ENCODE results near the gene NGB.
"Not testable (repeated sequence)": the region's sequence is repeated elsewhere in the genome, so short reads cannot be mapped to it uniquely, and the experiment has no call there.

NGB gene

DNA sequence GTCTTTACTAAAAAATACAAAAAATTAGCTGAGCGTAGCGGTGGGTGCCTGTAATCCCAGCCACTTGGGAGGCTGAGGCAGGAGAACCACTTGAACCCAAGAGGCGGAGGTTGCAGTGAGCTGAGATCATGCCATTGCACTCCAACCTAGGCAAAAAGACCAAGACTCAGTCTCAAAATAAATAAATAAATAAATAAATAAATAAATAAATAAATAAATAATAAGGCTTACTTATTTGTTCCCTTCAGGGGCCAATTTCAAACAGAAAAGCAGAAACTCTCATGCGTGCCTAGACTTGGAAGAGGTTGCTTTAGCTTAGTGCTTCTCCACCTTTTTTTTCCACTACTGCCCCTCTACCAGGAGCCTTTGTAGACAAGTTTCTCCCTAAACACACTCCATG is 9.9 kb upstream of the NGB start:
- not testable (repeated sequence) for H3K4me1 Mint-ChIP-seq, H3K27me3 Mint-ChIP-seq, H3K9me3 Mint-ChIP-seq, H3K27ac Mint-ChIP-seq, H3K4me3 Mint-ChIP-seq, DNase-seq, H3K36me3 Mint-ChIP-seq
- CTCF ChIA-PET, result interaction anchor here (2.4 kb wide), 1 partner anchor 35 kb away, joined by 11 read pairs; no protein-coding TSS in a partner anchor

DNA sequence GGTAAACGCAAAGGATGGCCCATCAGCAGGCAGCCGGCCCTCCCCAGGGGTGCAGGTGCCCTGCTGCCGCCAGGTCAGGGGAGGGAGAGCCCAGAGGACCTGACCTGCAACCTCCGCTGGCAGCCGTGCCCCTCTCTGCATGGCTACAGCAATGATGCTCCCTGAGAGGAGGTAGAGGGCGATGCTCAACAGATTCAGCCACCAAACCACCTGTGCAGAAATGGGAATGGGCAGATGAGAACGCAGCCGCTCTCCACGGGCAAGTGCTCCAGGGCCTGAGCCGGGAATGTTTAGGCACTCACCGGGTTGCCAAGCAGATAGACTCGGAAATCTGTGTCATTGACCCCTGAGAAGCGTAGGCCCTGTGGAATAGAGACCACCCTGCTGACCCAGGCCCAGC is 8.7 kb upstream of the NGB start:
- no peak for DNase-seq
- Mint-ChIP-seq H3K9me3 (no peaks in the 10 kb centered on the region), H3K27ac (no peak overlapping the region), H3K4me3 (no peak overlapping the region), H3K27me3 (no peaks in the 10 kb centered on the region), H3K4me1 (no peaks in the 10 kb centered on the region), H3K36me3 (no peaks in the 10 kb centered on the region)
- CTCF ChIA-PET, result interaction anchor here (1.3 to 2.4 kb wide), 2 partner anchors 35 to 36 kb away, joined by 4 to 11 read pairs; no protein-coding TSS in a partner anchor

DNA sequence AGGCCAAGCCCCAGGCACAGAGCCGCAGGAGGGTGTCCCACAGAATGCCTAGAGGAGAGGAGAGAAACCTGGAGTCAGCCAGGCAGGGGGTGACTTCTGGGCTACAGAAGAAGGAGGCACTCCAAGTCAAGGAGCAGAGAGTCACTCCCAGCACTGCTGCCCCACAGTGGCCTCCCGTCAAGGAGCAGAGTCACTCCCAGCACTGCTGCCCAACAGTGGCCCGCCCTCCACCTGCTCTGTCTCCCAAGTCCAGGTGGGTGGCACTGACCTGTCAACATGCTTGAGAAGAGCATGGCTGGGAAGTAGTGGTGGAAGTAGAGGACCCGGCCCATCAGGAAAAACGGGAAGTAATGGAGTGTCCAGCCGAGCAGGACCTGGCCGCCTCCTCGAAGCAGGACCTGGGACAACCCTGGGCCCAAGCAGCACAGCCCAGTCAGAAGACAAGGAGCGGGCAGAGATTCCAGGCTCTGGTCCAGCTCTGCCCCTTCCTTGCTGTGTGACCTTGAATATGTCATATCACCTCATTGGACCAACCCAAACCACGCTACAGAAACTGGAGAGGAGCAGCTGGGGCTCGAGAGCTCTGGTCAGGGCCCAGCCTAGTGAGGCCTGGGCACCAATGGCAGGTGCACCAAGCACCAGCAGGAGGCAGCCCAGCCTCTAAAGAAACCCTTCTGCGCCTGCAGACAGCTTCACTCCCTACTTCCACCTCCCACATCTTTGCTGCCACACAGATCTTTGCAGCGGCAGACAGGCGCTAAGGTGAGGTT is 7.6 kb upstream of the NGB start:
- CTCF ChIA-PET, result interaction anchor here (1.0 to 2.4 kb wide), 2 partner anchors 28 to 37 kb away, joined by 4 to 11 read pairs; no protein-coding TSS in a partner anchor
- DNase-seq, result no peak
- H3K27ac Mint-ChIP-seq, result no peak overlapping the region
- no peak overlapping the region for H3K4me3 Mint-ChIP-seq
- H3K4me1 Mint-ChIP-seq, result no peaks in the 10 kb centered on the region
- no peaks in the 10 kb centered on the region for H3K9me3 Mint-ChIP-seq
- H3K27me3 Mint-ChIP-seq, result no peaks in the 10 kb centered on the region
- no peaks in the 10 kb centered on the region for H3K36me3 Mint-ChIP-seq

DNA sequence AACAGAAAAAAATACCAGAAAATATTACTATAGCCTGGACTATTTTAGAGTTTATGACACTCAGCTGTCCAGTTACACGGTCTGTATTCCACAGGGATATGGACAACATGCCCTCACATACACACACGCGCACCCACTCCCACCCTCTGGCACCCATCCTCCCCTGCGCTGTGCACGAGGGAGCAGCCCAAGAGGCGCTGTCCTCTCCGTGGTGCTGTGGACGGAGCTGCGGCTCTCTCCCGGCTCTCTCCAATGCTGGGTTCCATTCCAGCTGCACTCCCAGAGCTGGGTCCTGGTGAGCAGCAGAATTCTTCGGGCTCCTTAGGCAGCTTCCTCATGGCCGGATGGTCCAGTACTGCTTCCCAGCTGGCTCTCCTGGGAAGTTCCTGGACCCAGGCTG is 6.0 kb upstream of the NGB start:
- Mint-ChIP-seq H3K36me3 (no peaks in the 10 kb centered on the region), H3K27me3 (peaks cover 13% of the 10 kb centered on the region), H3K27ac (no peak overlapping the region), H3K9me3 (no peaks in the 10 kb centered on the region), H3K4me1 (no peaks in the 10 kb centered on the region), H3K4me3 (no peak overlapping the region)
- CTCF ChIA-PET, result no interaction called here
- DNase-seq, result no peak

DNA sequence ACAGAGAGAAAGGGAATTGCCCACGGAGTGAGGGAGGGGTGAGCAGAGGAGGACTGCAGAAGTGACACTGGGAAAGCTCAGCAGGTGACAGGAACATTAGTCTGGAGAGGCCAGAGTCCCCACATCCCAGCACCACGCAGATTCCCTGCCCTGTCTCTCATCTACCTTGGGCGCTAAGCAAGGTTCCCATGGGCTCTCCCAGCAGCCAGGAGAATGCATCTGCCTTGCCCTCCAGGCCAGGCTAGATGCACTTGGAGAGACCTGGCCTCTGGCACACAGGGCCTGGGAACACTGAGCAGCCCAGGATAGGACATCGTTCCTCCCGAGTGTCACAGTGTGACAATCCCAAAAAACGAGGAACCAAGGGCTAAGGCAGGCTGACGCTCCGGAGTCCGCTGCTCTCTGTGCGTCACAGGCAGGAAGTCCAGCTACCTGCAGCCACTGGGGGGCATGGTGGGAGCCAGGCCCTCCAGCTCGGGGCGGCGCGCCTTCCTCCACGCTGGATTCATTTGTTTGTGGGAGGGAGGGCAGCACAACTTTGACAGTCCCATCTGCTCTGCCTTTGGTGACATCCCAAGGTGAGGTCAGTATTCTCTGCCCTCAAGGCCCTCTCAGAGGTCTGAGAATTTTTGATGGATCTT is 5.4 kb upstream of the NGB start:
- no peak overlapping the region for H3K27ac Mint-ChIP-seq
- CTCF ChIA-PET, result no interaction called here
- H3K9me3 Mint-ChIP-seq, result no peaks in the 10 kb centered on the region
- H3K36me3 Mint-ChIP-seq, result no peaks in the 10 kb centered on the region
- no peaks in the 10 kb centered on the region for H3K4me1 Mint-ChIP-seq
- H3K4me3 Mint-ChIP-seq, result no peak overlapping the region
- H3K27me3 Mint-ChIP-seq, result peaks cover 19% of the 10 kb centered on the region
- no peak for DNase-seq

DNA sequence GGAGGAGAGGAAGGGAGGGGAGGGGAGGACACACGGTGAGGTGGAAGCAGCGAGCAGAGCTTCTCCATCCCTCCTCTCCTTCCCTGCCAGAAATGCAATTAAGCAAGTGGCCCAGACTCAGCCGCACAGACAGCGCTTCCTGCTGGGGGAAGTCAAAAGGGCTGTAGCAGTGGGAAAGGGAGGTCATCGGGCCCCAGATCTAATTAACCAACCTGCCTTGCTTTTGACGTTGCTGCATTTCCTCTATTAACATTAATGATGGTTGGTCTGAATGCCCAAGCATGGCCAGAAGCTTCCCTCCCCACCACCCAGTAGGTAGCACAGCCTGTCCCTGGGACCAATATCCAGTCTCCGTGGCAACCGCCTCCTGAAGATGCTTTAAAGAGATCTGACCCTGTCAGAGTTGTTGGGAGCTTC is 4.6 kb upstream of the NGB start:
- Mint-ChIP-seq H3K27ac (no peak overlapping the region), H3K27me3 (peaks cover 27% of the 10 kb centered on the region), H3K4me3 (no peak overlapping the region), H3K4me1 (no peaks in the 10 kb centered on the region), H3K9me3 (no peaks in the 10 kb centered on the region), H3K36me3 (no peaks in the 10 kb centered on the region)
- CTCF ChIA-PET, result no interaction called here
- no peak for DNase-seq

DNA sequence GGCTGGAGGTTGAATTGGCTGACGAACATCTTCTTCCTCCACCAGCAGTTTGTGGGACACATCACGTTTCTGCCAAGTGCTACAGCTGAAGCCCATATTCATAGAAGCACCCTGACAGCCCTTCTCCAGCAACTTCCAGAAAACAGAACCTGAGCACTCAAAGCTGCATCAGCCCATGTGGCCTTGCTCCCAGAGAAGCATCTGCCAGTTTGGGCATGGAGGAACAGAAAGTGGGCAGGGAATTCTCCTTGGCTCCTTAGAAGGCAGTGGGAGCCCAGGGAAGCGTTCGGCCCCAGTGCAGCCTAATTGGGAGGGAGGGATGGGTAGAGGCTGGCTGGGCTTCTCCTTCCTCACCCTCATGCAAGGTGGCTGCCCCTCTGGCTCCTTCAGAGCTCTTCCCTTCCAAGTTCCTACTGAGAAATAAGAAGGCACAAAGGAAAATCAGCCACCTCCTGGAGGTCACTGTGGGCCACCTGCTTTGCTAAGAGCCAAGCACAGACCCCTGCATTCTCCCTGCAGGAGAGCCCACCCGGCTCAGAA is 4.1 kb upstream of the NGB start:
- peaks cover 32% of the 10 kb centered on the region for H3K27me3 Mint-ChIP-seq
- CTCF ChIA-PET, result no interaction called here
- DNase-seq, result no peak
- no peaks in the 10 kb centered on the region for H3K9me3 Mint-ChIP-seq
- no peaks in the 10 kb centered on the region for H3K36me3 Mint-ChIP-seq
- H3K4me3 Mint-ChIP-seq, result no peak overlapping the region
- H3K27ac Mint-ChIP-seq, result no peak overlapping the region
- no peaks in the 10 kb centered on the region for H3K4me1 Mint-ChIP-seq

DNA sequence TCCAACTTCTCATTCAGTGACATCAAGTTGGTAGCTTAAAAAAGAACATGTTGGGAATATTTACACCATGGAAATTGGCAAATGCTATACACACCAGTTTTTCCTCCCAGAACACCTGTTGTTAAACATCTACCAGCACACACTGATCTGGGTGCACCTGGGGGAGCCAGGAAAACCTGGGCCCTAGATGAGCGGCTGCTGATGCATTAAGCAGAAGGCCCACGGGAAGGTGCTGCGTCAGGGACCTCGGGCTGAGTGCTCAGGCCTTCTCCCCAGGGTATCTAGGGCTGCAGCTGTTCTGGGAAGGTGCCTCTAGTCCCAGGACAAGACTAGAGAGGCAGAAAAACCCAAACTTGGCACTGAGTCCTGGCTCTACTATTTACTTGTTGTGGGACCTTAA is 2.8 kb upstream of the NGB start:
- H3K36me3 Mint-ChIP-seq, result no peaks in the 10 kb centered on the region
- H3K27ac Mint-ChIP-seq, result no peak overlapping the region
- H3K4me3 Mint-ChIP-seq, result no peak overlapping the region
- no peak for DNase-seq
- CTCF ChIA-PET, result interaction anchor here (0.9 kb wide), 1 partner anchor 27 kb away, joined by 4 read pairs; no protein-coding TSS in a partner anchor
- H3K4me1 Mint-ChIP-seq, result peaks cover 2% of the 10 kb centered on the region
- peaks cover 45% of the 10 kb centered on the region for H3K27me3 Mint-ChIP-seq
- H3K9me3 Mint-ChIP-seq, result no peaks in the 10 kb centered on the region

DNA sequence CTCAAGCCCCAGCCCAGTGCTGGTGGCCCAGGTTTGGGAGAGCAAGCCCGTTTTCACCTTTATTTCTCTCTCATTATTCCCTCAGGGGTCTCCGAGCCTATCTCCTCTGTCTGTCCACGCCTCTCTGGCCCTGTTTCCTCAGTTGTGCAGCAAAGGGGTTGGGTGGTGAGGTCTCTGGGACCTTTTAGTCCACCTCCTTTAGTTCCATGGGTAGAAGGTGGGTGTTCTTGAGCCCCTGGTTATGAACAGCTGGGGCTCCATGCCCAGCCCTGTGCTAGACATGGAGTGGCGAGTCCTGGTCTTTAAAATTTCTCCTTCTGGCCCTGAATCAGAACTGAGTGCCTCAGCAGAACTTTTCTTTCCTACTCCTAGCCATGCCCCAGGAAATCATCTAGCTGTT is 1.3 kb upstream of the NGB start:
- Mint-ChIP-seq H3K9me3 (no peaks in the 10 kb centered on the region), H3K27ac (no peak overlapping the region), H3K36me3 (no peaks in the 10 kb centered on the region), H3K4me1 (peaks cover 2% of the 10 kb centered on the region), H3K27me3 (peaks cover 56% of the 10 kb centered on the region), H3K4me3 (no peak overlapping the region)
- DNase-seq, result no peak
- CTCF ChIA-PET, result interaction anchor here (0.6 kb wide), 1 partner anchor 65 kb away, joined by 3 read pairs; no protein-coding TSS in a partner anchor

DNA sequence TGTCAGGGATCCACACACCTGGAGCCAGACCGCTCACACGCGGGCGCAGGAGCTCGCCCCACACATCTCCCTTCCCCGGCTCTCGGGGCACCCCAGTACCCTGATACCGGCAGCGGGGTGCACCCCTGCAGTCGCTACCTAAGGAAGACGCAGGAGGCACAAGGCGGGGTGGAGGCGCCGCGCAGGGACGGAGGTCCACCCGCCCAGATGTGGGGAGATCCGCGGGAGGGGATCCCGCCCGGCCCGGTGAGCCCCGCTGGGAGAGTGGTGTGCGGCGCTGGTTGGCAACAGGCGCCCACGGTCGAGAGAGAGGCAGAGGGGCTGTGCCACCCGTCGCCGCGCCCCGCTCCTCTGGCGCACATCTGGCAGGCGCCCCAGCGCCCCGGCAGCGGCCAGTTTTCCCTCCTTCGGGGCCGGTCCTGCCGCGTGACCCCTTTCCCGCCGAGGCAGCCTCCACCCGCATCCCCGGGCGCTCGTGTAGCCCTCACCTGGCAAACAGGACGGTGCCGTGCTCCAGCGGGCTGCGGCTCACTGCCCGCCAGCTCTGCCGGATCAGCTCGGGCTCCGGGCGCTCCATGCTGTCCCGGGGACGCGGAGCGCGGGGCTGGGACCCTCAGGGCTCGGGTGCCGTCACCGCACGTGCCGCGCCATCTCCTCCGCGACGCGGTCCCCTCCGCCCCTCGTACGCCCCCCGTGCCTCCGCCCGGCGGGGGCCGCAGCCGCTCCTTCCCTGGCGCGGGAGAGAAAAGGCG is 469 bp downstream of the NGB start:
- Mint-ChIP-seq H3K4me3 (no peak overlapping the region), H3K27me3 (peaks cover 68% of the 10 kb centered on the region), H3K4me1 (peaks cover 2% of the 10 kb centered on the region), H3K9me3 (no peaks in the 10 kb centered on the region), H3K27ac (no peak overlapping the region), H3K36me3 (no peaks in the 10 kb centered on the region)
- CTCF ChIA-PET, result no interaction called here
- DNase-seq, result no peak

DNA sequence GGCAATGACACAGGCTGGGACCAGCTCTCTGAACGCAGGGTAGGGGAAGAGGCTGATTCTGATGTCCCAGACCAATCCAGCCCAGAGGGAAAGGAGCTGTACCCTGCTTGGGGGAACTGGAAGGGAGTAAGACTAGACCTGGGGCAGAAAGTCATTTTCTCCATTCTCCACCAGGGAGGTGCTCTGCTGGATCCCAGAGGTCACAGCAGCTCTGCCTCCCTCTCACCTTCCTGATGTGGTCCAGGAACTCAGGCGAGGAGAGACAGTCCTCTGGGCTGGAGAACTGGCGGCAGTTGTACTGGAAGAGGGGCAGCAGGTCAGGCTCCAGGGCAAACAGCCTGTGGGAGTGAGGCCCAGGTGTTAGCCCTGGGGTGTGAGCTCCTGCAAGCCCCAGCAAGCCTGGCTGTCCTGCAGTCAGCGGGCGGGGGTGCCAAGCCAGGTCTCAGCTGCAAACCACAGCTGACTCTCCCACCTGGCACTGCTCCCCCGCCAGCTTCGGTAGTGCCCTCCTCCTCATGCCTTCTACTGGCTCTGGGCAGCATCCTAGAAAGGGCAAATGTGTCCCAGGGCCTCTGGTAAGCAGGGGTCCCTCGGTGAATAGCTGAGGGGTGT is 1.9 kb downstream of the NGB start:
- H3K27me3 Mint-ChIP-seq, result peaks cover 76% of the 10 kb centered on the region
- no peaks in the 10 kb centered on the region for H3K36me3 Mint-ChIP-seq
- no peak overlapping the region for H3K4me3 Mint-ChIP-seq
- no peak overlapping the region for H3K27ac Mint-ChIP-seq
- H3K4me1 Mint-ChIP-seq, result peaks cover 2% of the 10 kb centered on the region
- CTCF ChIA-PET, result interaction anchor here (0.7 to 1.0 kb wide), 2 partner anchors 47 to 118 kb away, joined by 3 to 4 read pairs; no protein-coding TSS in a partner anchor
- no peak for DNase-seq
- H3K9me3 Mint-ChIP-seq, result no peaks in the 10 kb centered on the region

DNA sequence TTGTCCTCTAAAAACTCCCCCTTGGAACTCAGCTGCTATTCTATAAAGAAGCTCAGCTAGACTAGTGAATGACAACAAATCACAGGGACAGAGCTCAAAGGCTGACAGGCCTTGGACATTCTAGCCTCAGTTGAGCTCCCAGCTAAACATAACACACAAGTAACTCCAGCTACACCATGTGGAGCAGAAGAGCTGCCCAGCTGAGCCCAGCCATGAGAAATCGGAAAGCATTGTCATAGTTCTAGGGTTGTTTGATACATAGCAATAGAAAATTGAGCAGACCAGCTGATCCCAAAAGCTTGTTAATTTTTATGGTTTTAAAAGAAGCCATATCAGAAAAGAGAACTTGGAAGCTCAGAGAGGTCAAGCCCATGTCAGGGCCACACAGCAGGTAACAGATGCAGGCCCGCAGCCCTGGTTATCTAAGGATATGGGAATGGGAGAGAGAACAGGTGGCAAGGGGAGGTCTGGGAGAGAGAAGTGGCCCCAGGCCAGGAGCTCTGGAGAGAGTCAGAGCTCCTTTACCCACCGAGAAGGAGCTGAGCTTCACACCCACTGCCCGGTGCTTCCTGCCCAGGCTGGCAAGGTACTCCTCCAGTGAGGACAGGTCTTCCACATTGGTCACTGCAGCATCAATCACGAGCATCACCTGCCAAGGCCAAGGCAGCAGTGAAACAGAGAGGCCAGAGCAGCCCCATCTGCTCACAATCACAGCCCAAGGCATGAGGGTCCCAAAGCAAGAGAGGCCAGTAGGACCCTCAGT is 2.9 kb downstream of the NGB start:
- Mint-ChIP-seq H3K27ac (no peak overlapping the region), H3K27me3 (peaks cover 76% of the 10 kb centered on the region), H3K36me3 (no peaks in the 10 kb centered on the region), H3K9me3 (no peaks in the 10 kb centered on the region), H3K4me1 (peaks cover 2% of the 10 kb centered on the region), H3K4me3 (no peak overlapping the region)
- no peak for DNase-seq
- CTCF ChIA-PET, result interaction anchor here (1.0 kb wide), 1 partner anchor 117 kb away, joined by 4 read pairs; no protein-coding TSS in a partner anchor

DNA sequence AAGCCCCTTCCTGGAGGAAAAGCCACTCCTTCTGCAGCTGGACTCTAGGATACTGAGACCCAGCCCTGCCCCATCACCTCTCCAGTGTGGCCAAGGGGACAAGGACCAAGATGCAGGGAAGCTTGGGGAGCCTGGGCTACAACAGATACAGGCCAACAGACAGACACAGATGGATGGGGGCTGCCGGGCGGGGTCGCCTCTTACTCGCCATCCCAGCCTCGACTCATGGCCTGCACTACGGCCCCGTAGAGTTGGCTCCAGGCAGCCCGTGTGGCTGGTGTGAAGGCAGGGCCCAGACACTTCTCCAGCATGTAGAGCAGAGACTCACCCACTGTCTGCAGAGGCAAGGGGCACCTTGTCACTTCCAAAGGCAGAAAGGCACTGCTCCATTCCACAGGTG is 4.7 kb downstream of the NGB start:
- Mint-ChIP-seq H3K4me1 (peaks cover 2% of the 10 kb centered on the region), H3K27ac (no peak overlapping the region), H3K27me3 (peaks cover 70% of the 10 kb centered on the region), H3K4me3 (no peak overlapping the region), H3K36me3 (no peaks in the 10 kb centered on the region), H3K9me3 (no peaks in the 10 kb centered on the region)
- DNase-seq, result no peak
- CTCF ChIA-PET, result interaction anchor here (0.6 kb wide), 1 partner anchor 87 kb away, joined by 3 read pairs; no protein-coding TSS in a partner anchor

Measured in activated naive CD4-positive, alpha-beta T cell treated with anti-CD3 and anti-CD28 coated beads, Interleukin-2, amount 10 ng/mL, durations not matched to agents 7 days and 5 days (primary cell).